T-cell (primary cell): ENCODE data around the gene VCX3B. TPM values are rescaled to one million over a fixed set of nuclear protein-coding genes. Genes with fewer than 3 reads are reported as not detected.
"Not testable (repeated sequence)": the region's sequence is repeated elsewhere in the genome, so short reads cannot be mapped to it uniquely, and the experiment has no call there.

Experiments used
- ATAC-seq, 4 experiments: fragments of 200-7000 bp in 3 of 4; fragments of 150-1000 bp in 1 of 4; cut with Tn5 transposase; replicated peaks in 1 of 4; 1 replicate in 3 of 4; 2 replicates in 1 of 4; pipeline ENCODE4 v1.10.0; 2021; ENCODE audit warnings: moderate library complexity in 3 of 4, mild to moderate bottlenecking in 2 of 4, moderate number of reproducible peaks in 1 of 4
- CTCF ChIA-PET, 2 donors: fragments of 300-600 bp; sonication (Branson Sonifier 250); formaldehyde crosslinking; loops; one replicate each; lab custom pipeline; 2022; ENCODE audit warnings: antibody characterized with exemption in 2 of 2; lab: Charles Lee
- POLR2A ChIA-PET, 2 donors: fragments of 300-600 bp; sonication (Branson Sonifier 250); formaldehyde crosslinking; loops; one replicate each; lab custom pipeline; 2022; ENCODE audit warnings: antibody characterized with exemption in 2 of 2; lab: Charles Lee
- DNase-seq, 35 experiments: peaks; one replicate each; pipeline versions ENCODE4 v3.0.0 to v3.0.0-alpha.2; 2013 to 2023
- H3K27ac ChIP-seq: one replicate; pipeline ENCODE4 v1.5.1; 2013; ENCODE audit warnings: low read length
- H3K27me3 ChIP-seq, 2 experiments: replicated peaks in 1 of 2; 1 replicate in 1 of 2; 2 replicates in 1 of 2; pipeline versions ENCODE4 v1.6.1 to v1.7.0; 2013; ENCODE audit warnings: low read length in 1 of 2, mixed read lengths in 1 of 2; ENCODE audit not compliant: control insufficient read depth in 2 of 2, insufficient read depth in 2 of 2; ENCODE audit errors: extremely low read depth in 1 of 2
- H3K36me3 ChIP-seq, 2 donors: 1 replicate in 1 of 2; 2 replicates in 1 of 2; pipeline versions ENCODE4 v1.6.1 to v1.7.0; 2013; ENCODE audit warnings: low read length in 1 of 2; ENCODE audit not compliant: control insufficient read depth in 2 of 2, insufficient read depth in 1 of 2; ENCODE audit errors: extremely low read depth in 1 of 2
- H3K4me1 ChIP-seq, 2 experiments: 1 replicate in 1 of 2; 2 replicates in 1 of 2; pipeline versions ENCODE4 v1.6.1 to v1.7.0; 2013; ENCODE audit warnings: low read length in 2 of 2, mixed read lengths in 1 of 2; ENCODE audit not compliant: insufficient read depth in 2 of 2, control insufficient read depth in 1 of 2; ENCODE audit errors: extremely low read depth in 1 of 2
- H3K4me3 ChIP-seq, 2 donors: 1 replicate in 1 of 2; 2 replicates in 1 of 2; pipeline versions ENCODE4 v1.5.1 to v1.7.0; 2013; ENCODE audit warnings: mild to moderate bottlenecking in 2 of 2, low read length in 1 of 2, moderate library complexity in 1 of 2; ENCODE audit not compliant: control insufficient read depth in 1 of 2; ENCODE audit errors: extremely low read depth in 1 of 2
- H3K9me3 ChIP-seq: 2 replicates; pipeline ENCODE4 v1.7.0; 2013
- H3K27ac Mint-ChIP-seq, 2 donors: one replicate each; pipeline ENCODE4 v1.8.0; 2020 to 2021; ENCODE audit warnings: mild to moderate bottlenecking in 2 of 2, mixed read lengths in 2 of 2
- H3K27me3 Mint-ChIP-seq, 2 donors: one replicate each; pipeline ENCODE4 v1.8.0; 2021 to 2022; ENCODE audit warnings: mixed read lengths in 2 of 2
- H3K36me3 Mint-ChIP-seq: one replicate; pipeline ENCODE4 v1.8.0; 2021; ENCODE audit warnings: mixed read lengths
- H3K4me1 Mint-ChIP-seq, 3 donors: one replicate each; pipeline ENCODE4 v1.8.0; 2020 to 2022; ENCODE audit warnings: mixed read lengths in 3 of 3, mild to moderate bottlenecking in 1 of 3
- H3K4me3 Mint-ChIP-seq, 3 donors: one replicate each; pipeline ENCODE4 v1.8.0; 2020 to 2022; ENCODE audit warnings: mild to moderate bottlenecking in 3 of 3, mixed read lengths in 3 of 3, moderate library complexity in 3 of 3
- H3K9me3 Mint-ChIP-seq, 3 donors: one replicate each; pipeline ENCODE4 v1.8.0; 2020 to 2022; ENCODE audit warnings: mixed read lengths in 3 of 3
- WGBS: methylation state at CpG from one replicate; pipeline ENCODE4 v1.1.5; 2013; ENCODE audit warnings: missing lambda C conversion rate; ENCODE audit not compliant: insufficient coverage; 5-methylcytosine and 5-hydroxymethylcytosine counted together
- total RNA-seq, 35 experiments: library from RNA in 6 of 35; stranded (reverse) in 6 of 35; fragments of 120-200 nt in 1 of 35; gene quantifications; one replicate each; pipeline versions ENCODE4 v1.2.1 to v1.2.4 and lab custom pipeline; 2013 to 2026

Gene VCX3B
- total RNA-seq, 5 donors from 2014 or later (not counting 1 experiment from before 2014, with no cell fraction given): not detected

GRCh38 chrX:8433109-8434062 lies 31.2 kb upstream of the VCX3B start:
- Mint-ChIP-seq H3K36me3 (no peaks in the 10 kb centered on the region), H3K4me3 (no peak overlapping the region), H3K27me3 (no peaks in the 10 kb centered on the region), H3K9me3 (peaks cover 0 to 5% (median 2%) of the 10 kb centered on the region in 3 donors), H3K4me1 (no peaks in the 10 kb centered on the region), H3K27ac (no peak overlapping the region)
- Histone ChIP-seq H3K4me3 (no peak overlapping the region), H3K27ac (no peak overlapping the region), H3K36me3 (no peaks in the 10 kb centered on the region), H3K27me3 (no peaks in the 10 kb centered on the region), H3K4me1 (no peaks in the 10 kb centered on the region), H3K9me3 (no peaks in the 10 kb centered on the region)
- ChIA-PET CTCF (no interaction called here), POLR2A (no interaction called here)
- no peak for ATAC-seq
- no CpG with 5 or more reads among the region's 3 CpGs for WGBS
- DNase-seq: no peak

DNA sequence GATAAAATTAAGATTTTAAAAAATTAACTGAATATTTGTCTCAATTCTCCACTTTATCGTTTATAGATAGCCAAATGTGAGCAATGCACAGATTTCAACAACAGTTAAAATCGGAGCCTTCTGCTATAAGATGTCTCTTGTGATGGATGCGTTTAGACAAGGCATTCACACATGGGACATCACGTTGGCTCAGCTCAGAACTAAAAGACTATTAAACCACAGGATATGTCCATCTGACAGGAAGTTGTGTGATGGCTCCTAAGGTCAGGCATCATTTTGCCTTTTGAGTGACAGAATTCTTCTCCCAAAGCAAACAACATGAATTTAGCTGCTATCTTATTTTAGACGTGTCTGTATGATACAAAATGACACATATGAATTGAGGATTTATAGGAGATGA lies 17.3 kb upstream of the VCX3B start:
- no peaks in the 10 kb centered on the region for H3K9me3 ChIP-seq
- WGBS: no CpG with 5 or more reads among the region's 5 CpGs
- Mint-ChIP-seq H3K9me3 (peaks cover 4 to 6% (median 5%) of the 10 kb centered on the region in 3 donors), H3K27me3 (no peaks in the 10 kb centered on the region), H3K4me1 (no peaks in the 10 kb centered on the region), H3K4me3 (no peak overlapping the region), H3K27ac (no peak overlapping the region), H3K36me3 (no peaks in the 10 kb centered on the region)
- ChIA-PET POLR2A (no interaction called here), CTCF (no interaction called here)
- DNase-seq: no peak
- no peaks in the 10 kb centered on the region for H3K36me3 ChIP-seq
- H3K4me3 ChIP-seq: no peak overlapping the region
- no peak for ATAC-seq
- H3K4me1 ChIP-seq: no peaks in the 10 kb centered on the region
- H3K27me3 ChIP-seq: no peaks in the 10 kb centered on the region
- no peak overlapping the region for H3K27ac ChIP-seq

DNA sequence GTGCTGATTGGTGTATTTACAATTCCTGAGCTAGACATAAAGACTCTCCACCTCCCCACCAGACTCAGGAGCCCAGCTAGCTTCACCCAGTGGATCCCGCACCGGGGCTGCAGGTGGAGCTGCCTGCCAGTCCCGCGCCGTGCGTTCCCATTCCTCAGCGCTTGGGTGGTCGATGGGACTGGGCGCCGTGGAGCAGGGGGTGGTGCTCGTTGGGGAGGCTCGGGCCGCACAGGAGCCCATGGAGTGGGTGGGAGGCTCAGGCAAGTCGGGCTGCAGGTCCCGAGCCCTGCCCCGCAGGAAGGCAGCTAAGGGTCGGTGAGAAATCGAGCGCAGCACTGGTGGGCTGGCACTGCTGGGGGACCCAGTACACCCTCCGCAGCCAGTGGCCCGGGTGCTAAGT lies 12.3 kb upstream of the VCX3B start:
- H3K9me3 ChIP-seq, H3K36me3 ChIP-seq, CTCF ChIA-PET, POLR2A ChIA-PET, H3K27ac ChIP-seq, H3K4me3 ChIP-seq, H3K4me1 Mint-ChIP-seq, H3K27ac Mint-ChIP-seq, H3K27me3 ChIP-seq, H3K9me3 Mint-ChIP-seq, ATAC-seq, H3K4me3 Mint-ChIP-seq, H3K27me3 Mint-ChIP-seq, H3K4me1 ChIP-seq, H3K36me3 Mint-ChIP-seq, DNase-seq: not testable (repeated sequence)
- no CpG with 5 or more reads among the region's 21 CpGs for WGBS

- Histone ChIP-seq H3K4me3 (no peak overlapping the region), H3K27me3 (no peaks in the 10 kb centered on the region), H3K36me3 (no peaks in the 10 kb centered on the region), H3K4me1 (no peaks in the 10 kb centered on the region), H3K27ac (no peak overlapping the region), H3K9me3 (no peaks in the 10 kb centered on the region)
- WGBS: 38% methylated on average over 2 of the region's 3 CpGs
- no peak overlapping the region for H3K4me3 Mint-ChIP-seq
- no peaks in the 10 kb centered on the region for H3K4me1 Mint-ChIP-seq
- CTCF ChIA-PET: no interaction called here
- POLR2A ChIA-PET: no interaction called here
- DNase-seq (no peak), ATAC-seq (no peak)
- peaks cover 6 to 8% (median 6%) of the 10 kb centered on the region in 3 donors for H3K9me3 Mint-ChIP-seq
- no peaks in the 10 kb centered on the region for H3K36me3 Mint-ChIP-seq
- no peaks in the 10 kb centered on the region for H3K27me3 Mint-ChIP-seq
- no peak overlapping the region for H3K27ac Mint-ChIP-seq
Measured at GRCh38 chrX:8453611-8454010, 11.0 kb upstream of the VCX3B start.

DNA sequence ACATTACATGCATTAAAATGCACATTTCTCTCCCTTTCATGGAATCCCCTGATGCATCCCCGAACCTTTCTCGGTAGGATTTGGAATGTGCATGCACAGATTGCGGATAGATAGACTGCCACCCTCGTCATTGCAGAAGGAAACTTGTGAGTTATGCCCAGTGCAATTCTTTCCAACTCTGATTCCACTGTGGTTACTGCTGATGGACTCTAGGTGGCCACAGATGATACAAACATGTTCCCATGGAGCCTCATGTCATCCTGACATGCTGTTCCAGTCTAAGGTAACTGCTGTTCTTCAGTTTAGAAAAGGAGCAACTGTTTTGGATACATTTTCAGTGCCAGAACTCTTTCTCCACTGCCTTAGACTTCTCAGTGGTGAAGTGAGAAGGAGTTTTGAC lies 9.1 kb upstream of the VCX3B start:
- no peak overlapping the region for H3K4me3 ChIP-seq
- Mint-ChIP-seq H3K27me3 (no peaks in the 10 kb centered on the region), H3K36me3 (no peaks in the 10 kb centered on the region), H3K4me3 (no peak overlapping the region), H3K27ac (no peak overlapping the region), H3K9me3 (peaks cover 6 to 10% (median 8%) of the 10 kb centered on the region in 3 donors), H3K4me1 (no peaks in the 10 kb centered on the region)
- DNase-seq (no peak), ATAC-seq (no peak)
- no peak overlapping the region for H3K27ac ChIP-seq
- WGBS: 57% methylated on average over 2 of the region's 4 CpGs
- no peaks in the 10 kb centered on the region for H3K36me3 ChIP-seq
- no peaks in the 10 kb centered on the region for H3K4me1 ChIP-seq
- H3K9me3 ChIP-seq: no peaks in the 10 kb centered on the region
- CTCF ChIA-PET: no interaction called here
- no peaks in the 10 kb centered on the region for H3K27me3 ChIP-seq
- POLR2A ChIA-PET: no interaction called here

DNA sequence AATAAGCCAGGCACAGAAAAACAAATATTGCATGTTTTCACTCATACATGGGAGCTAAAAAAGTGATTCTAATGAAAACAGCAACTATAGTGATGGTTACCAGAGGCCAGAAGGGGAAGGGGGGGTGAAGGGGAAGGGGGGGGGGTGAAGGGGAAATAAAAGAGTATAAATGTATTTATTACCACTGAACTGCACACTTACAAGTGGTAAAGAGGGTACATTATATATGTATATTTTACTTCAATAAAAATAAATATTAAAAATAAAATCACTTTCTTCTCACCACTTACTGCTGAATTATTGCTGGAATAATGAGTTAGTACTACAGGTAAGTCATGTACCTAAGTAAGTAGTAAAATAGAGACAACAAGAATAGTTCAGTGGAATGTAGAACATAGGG lies 2.1 kb upstream of the VCX3B start:
- Histone ChIP-seq H3K27me3 (no peaks in the 10 kb centered on the region), H3K4me3 (no peak overlapping the region), H3K27ac (no peak overlapping the region), H3K4me1 (no peaks in the 10 kb centered on the region), H3K9me3 (no peaks in the 10 kb centered on the region), H3K36me3 (no peaks in the 10 kb centered on the region)
- no peaks in the 10 kb centered on the region for H3K36me3 Mint-ChIP-seq
- H3K9me3 Mint-ChIP-seq: peaks cover 3 to 7% (median 7%) of the 10 kb centered on the region in 3 donors
- ChIA-PET POLR2A (no interaction called here), CTCF (no interaction called here)
- no peaks in the 10 kb centered on the region for H3K4me1 Mint-ChIP-seq
- no peak for ATAC-seq
- no peaks in the 10 kb centered on the region for H3K27me3 Mint-ChIP-seq
- H3K27ac Mint-ChIP-seq: no peak overlapping the region
- H3K4me3 Mint-ChIP-seq: no peak overlapping the region
- DNase-seq: no peak
